Lower leg skin (tissue), 3 donors: Measurements from ENCODE around the gene APLF.

ENCODE experiments used
- CTCF ChIP-seq, 3 donors: fragments of 450-650 bp; IDR thresholded peaks; one replicate each; pipeline ENCODE4 v1.5.1; 2016; ENCODE audit warnings: antibody characterized with exemption in 3 of 3, mild to moderate bottlenecking in 3 of 3, moderate library complexity in 2 of 3
- POLR2A ChIP-seq, 2 donors: fragments of 450-650 bp; IDR thresholded peaks; one replicate each; pipeline ENCODE4 v1.6.1; 2016 to 2017; ENCODE audit warnings: antibody characterized with exemption in 2 of 2, mild to moderate bottlenecking in 1 of 2, moderate library complexity in 1 of 2

- no peak for TF ChIP-seq CTCF (IDR thresholded peaks at IDR 0.05)
- no peak for TF ChIP-seq POLR2A (IDR thresholded peaks at IDR 0.05)
Observed at GRCh38 chr2:68516051-68516955, 48.9 kb downstream of the APLF start.
